Liver (tissue), 9 donors: ENCODE measurements around the gene SUGP2. TPM values are rescaled to one million over a fixed set of nuclear protein-coding genes. Genes with fewer than 3 reads are reported as not detected.

ENCODE experiments used
- DNase-seq: peaks from one replicate; pipeline ENCODE4 v3.0.0-alpha.2; 2017; ENCODE audit warnings: low spot score
- H3K27ac ChIP-seq, 2 donors: one replicate each; pipeline ENCODE4 v1.7.0; 2013; ENCODE audit warnings: inconsistent platforms in 2 of 2, low read length in 2 of 2, control low read depth in 1 of 2, low read depth in 1 of 2, mild to moderate bottlenecking in 1 of 2
- H3K27me3 ChIP-seq, 4 donors: one replicate each; pipeline versions ENCODE4 v1.6.1 to v1.7.0; 2013; ENCODE audit warnings: low read length in 3 of 4, inconsistent platforms in 1 of 4, mild to moderate bottlenecking in 1 of 4, moderate library complexity in 1 of 4; ENCODE audit not compliant: control insufficient read depth in 4 of 4, insufficient read depth in 4 of 4
- H3K36me3 ChIP-seq, 4 donors: one replicate each; pipeline versions ENCODE4 v1.6.1 to v1.7.0; 2013; ENCODE audit warnings: low read length in 3 of 4, mild to moderate bottlenecking in 3 of 4, low read depth in 1 of 4, moderate library complexity in 1 of 4; ENCODE audit not compliant: control insufficient read depth in 4 of 4, insufficient read depth in 3 of 4
- H3K4me1 ChIP-seq, 4 donors: one replicate each; pipeline versions ENCODE4 v1.6.1 to v1.7.0; 2013; ENCODE audit warnings: low read length in 3 of 4, mild to moderate bottlenecking in 3 of 4, moderate library complexity in 1 of 4; ENCODE audit not compliant: control insufficient read depth in 4 of 4, insufficient read depth in 4 of 4
- H3K4me3 ChIP-seq, 3 donors: one replicate each; pipeline versions ENCODE4 v1.6.1 to v1.7.0; 2013; ENCODE audit warnings: low read length in 3 of 3, control low read depth in 1 of 3, low read depth in 1 of 3, mild to moderate bottlenecking in 1 of 3
- H3K9ac ChIP-seq, 2 donors: one replicate each; pipeline ENCODE4 v1.7.0; 2013; ENCODE audit warnings: low read length in 2 of 2, mild to moderate bottlenecking in 2 of 2, moderate library complexity in 2 of 2, control low read depth in 1 of 2, low read depth in 1 of 2
- H3K9me3 ChIP-seq, 4 donors: one replicate each; pipeline versions ENCODE4 v1.6.1 to v1.7.0; 2013; ENCODE audit warnings: low read length in 3 of 4; ENCODE audit not compliant: control insufficient read depth in 4 of 4
- ATF3 ChIP-seq: IDR thresholded peaks from 2 replicates; pipeline ENCODE4 v1.6.1; 2016; ENCODE audit warnings: antibody characterized with exemption
- EGR1 ChIP-seq, 2 donors: IDR thresholded peaks; 2 replicates each; pipeline ENCODE4 v1.6.1; 2016 to 2018; ENCODE audit warnings: antibody characterized with exemption in 2 of 2, low read depth in 2 of 2
- FOXA1 ChIP-seq: IDR thresholded peaks from 2 replicates; pipeline ENCODE4 v1.6.1; 2016; ENCODE audit warnings: antibody characterized with exemption
- FOXA2 ChIP-seq: IDR thresholded peaks from 2 replicates; pipeline ENCODE4 v1.6.1; 2016; ENCODE audit warnings: antibody characterized with exemption
- GABPA ChIP-seq, 2 donors: IDR thresholded peaks in 1 of 2; conservative IDR thresholded peaks in 1 of 2; 2 replicates each; pipeline ENCODE4 v1.6.1; 2016; ENCODE audit warnings: antibody characterized with exemption in 2 of 2, mild to moderate bottlenecking in 1 of 2, moderate library complexity in 1 of 2
- HNF4A ChIP-seq, 2 donors: conservative IDR thresholded peaks; 2 replicates each; pipeline ENCODE4 v1.6.1; 2016; ENCODE audit warnings: antibody characterized with exemption in 2 of 2, mild to moderate bottlenecking in 2 of 2
- HNF4G ChIP-seq: IDR thresholded peaks from 2 replicates; pipeline ENCODE4 v1.6.1; 2016; ENCODE audit warnings: antibody characterized with exemption
- JUND ChIP-seq, 2 donors: IDR thresholded peaks; 2 replicates each; pipeline ENCODE4 v1.6.1; 2016; ENCODE audit warnings: antibody characterized with exemption in 2 of 2
- NR2F2 ChIP-seq: IDR thresholded peaks from 2 replicates; pipeline ENCODE4 v1.6.1; 2016; ENCODE audit warnings: antibody characterized with exemption
- RAD21 ChIP-seq, 2 donors: IDR thresholded peaks; 2 replicates each; pipeline ENCODE4 v1.6.1; 2016; ENCODE audit warnings: antibody characterized with exemption in 2 of 2, mild to moderate bottlenecking in 2 of 2
- RXRA ChIP-seq, 2 donors: IDR thresholded peaks; 2 replicates each; pipeline ENCODE4 v1.6.1; 2017 to 2018; ENCODE audit warnings: antibody characterized with exemption in 2 of 2, mild to moderate bottlenecking in 1 of 2
- SP1 ChIP-seq: IDR thresholded peaks from 2 replicates; pipeline ENCODE4 v1.6.1; 2018; ENCODE audit warnings: antibody characterized with exemption, mild to moderate bottlenecking
- TAF1 ChIP-seq: conservative IDR thresholded peaks from 2 replicates; pipeline ENCODE4 v1.6.1; 2016; ENCODE audit warnings: antibody characterized with exemption, mild to moderate bottlenecking
- YY1 ChIP-seq: IDR thresholded peaks from 2 replicates; pipeline ENCODE4 v1.6.1; 2016; ENCODE audit warnings: antibody characterized with exemption, mild to moderate bottlenecking
- WGBS: extraction: QIAGEN DNeasy Blood & Tissue Kit; methylation state at CpG from one replicate; pipeline ENCODE4 v1.1.7; 2013; 5-methylcytosine and 5-hydroxymethylcytosine counted together
- polyA plus RNA-seq, 2 donors: library from polyadenylated mRNA; stranded (reverse) in 1 of 2; unstranded in 1 of 2; fragments of 200-250 nt in 1 of 2; fragments of >200 nt in 1 of 2; fragmentation: Nextera tagmentation in 1 of 2; extraction: Ambion mirVana in 1 of 2; gene quantifications; one replicate each; pipeline versions ENCODE4 v1.2.1 to v1.2.3, GENCODE V29; 2013 to 2015
- total RNA-seq, 2 donors: library from RNA; depleted of rRNA; stranded (reverse); fragments of >200 nt; gene quantifications; one replicate each; pipeline ENCODE4 v1.2.3, GENCODE V29; 2014
- TF ChIP-seq, protein P1 (sequence below): IDR thresholded peaks from 2 replicates; pipeline ENCODE4 v1.6.1; 2016; ENCODE audit warnings: antibody characterized with exemption
- TF ChIP-seq, protein P2 (sequence below): IDR thresholded peaks from 2 replicates; pipeline ENCODE4 v1.6.1; 2016; ENCODE audit warnings: antibody characterized with exemption
- TF ChIP-seq, protein P3 (sequence below): IDR thresholded peaks from 2 replicates; pipeline ENCODE4 v1.6.1; 2016; ENCODE audit warnings: antibody characterized with exemption, mild to moderate bottlenecking
- TF ChIP-seq, protein P4 (sequence below): fragments of 150-350 bp; IDR thresholded peaks from 2 replicates; pipeline ENCODE4 v1.5.1; 2017; ENCODE audit warnings: improper control_type of control experiment, low read depth, low read length; ENCODE audit not compliant: missing input control
- donor health status: healthy.
- donor health status: healthy.
- donor health status: healthy.
- donor health status: healthy.
- donor health status: healthy.

The SUGP2 gene
- total and polyA plus RNA-seq, 4 donors, result 9.6 to 29.0 (median 19.2) TPM

DNA sequence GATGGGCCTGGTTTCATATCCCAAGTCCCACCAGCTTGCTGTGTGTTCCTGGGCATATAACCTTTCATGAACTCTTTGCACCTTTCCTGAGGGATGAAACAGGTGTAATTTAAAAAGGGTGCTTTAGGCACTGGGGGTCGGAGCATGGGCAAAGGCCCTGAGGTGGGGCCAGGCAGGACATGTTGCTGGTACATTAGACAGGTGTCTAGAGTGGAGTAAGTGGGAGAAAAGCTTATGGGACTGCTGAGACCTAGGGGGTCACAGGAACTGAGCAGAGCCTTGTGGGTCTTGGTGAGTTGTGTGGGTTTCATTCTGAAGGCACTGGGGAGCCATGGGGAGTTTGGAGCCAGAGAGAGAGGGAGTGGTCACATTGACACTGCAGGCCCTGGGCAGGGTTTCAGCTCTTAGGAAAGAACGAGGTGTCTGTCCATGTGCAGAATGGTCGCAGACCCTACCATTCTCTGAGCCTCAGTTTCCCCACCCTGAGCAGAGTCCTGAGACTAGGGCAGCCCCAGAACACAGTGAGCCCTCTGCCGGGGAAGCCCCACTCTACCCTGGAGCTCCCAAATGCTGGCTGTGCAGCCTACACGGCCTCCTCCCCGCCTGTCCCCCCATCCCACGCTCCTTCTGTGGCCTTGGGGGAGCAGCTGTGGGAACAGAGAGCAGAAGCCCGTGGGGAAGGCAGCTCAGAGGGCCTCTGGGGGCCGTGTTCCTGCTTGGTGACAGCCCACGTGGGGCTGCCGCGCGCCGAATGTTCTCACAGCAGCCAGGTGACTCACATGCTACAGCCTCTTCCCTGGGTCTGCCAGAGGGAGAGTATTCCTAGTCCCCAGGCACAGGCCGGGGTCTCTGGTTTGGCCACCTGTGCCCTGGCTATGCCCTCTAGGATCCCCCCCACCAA, 85.0 kb downstream of the SUGP2 start:
- H3K36me3 ChIP-seq, result no peaks in the 10 kb centered on the region
- no peaks in the 10 kb centered on the region for H3K4me1 ChIP-seq
- H3K27me3 ChIP-seq, result no peaks in the 10 kb centered on the region
- TF ChIP-seq TAF1 (no peak), FOXA2 (no peak), NR2F2 (no peak), RXRA (IDR thresholded peaks at IDR 0.05) (no peak), ATF3 (no peak)
- H3K9ac ChIP-seq, result no peak overlapping the region
- H3K27ac ChIP-seq, result no peak overlapping the region
- H3K4me3 ChIP-seq, result no peak overlapping the region
- 83% methylated on average over 15 of the region's 15 CpGs for WGBS
- H3K9me3 ChIP-seq, result no peaks in the 10 kb centered on the region
- DNase-seq, result no peak

GRCh38 chr19:18946918-18947317, 86.4 kb downstream of the SUGP2 start:
- no peak for DNase-seq
- Histone ChIP-seq H3K4me3 (no peak overlapping the region), H3K4me1 (no peaks in the 10 kb centered on the region), H3K36me3 (no peaks in the 10 kb centered on the region), H3K9me3 (no peaks in the 10 kb centered on the region), H3K27me3 (no peaks in the 10 kb centered on the region), H3K27ac (no peak overlapping the region), H3K9ac (no peak overlapping the region)
- 83% methylated on average over 14 of the region's 14 CpGs for WGBS
- TF ChIP-seq FOXA1, result no peak
- TF ChIP-seq NR2F2, result no peak
- TF ChIP-seq HNF4A (conservative IDR thresholded peaks at IDR 0.05), result no peak
- TF ChIP-seq SP1, result no peak
- TF ChIP-seq, protein P1, sequence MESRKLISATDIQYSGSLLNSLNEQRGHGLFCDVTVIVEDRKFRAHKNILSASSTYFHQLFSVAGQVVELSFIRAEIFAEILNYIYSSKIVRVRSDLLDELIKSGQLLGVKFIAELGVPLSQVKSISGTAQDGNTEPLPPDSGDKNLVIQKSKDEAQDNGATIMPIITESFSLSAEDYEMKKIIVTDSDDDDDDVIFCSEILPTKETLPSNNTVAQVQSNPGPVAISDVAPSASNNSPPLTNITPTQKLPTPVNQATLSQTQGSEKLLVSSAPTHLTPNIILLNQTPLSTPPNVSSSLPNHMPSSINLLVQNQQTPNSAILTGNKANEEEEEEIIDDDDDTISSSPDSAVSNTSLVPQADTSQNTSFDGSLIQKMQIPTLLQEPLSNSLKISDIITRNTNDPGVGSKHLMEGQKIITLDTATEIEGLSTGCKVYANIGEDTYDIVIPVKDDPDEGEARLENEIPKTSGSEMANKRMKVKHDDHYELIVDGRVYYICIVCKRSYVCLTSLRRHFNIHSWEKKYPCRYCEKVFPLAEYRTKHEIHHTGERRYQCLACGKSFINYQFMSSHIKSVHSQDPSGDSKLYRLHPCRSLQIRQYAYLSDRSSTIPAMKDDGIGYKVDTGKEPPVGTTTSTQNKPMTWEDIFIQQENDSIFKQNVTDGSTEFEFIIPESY, result no peak
- TF ChIP-seq, protein P2, sequence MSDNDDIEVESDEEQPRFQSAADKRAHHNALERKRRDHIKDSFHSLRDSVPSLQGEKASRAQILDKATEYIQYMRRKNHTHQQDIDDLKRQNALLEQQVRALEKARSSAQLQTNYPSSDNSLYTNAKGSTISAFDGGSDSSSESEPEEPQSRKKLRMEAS, result no peak
- TF ChIP-seq JUND (IDR thresholded peaks at IDR 0.05), result no peak
- TF ChIP-seq GABPA (IDR thresholded peaks at IDR 0.05 in 1 of 2, conservative IDR thresholded peaks at IDR 0.05 in 1 of 2), result no peak
- no peak for TF ChIP-seq RAD21 (IDR thresholded peaks at IDR 0.05)
- no peak for TF ChIP-seq EGR1 (IDR thresholded peaks at IDR 0.05; ENCODE audit: low read depth in 2 of 2)
- no peak for TF ChIP-seq TAF1
- no peak for TF ChIP-seq HNF4G
- TF ChIP-seq, protein P3, sequence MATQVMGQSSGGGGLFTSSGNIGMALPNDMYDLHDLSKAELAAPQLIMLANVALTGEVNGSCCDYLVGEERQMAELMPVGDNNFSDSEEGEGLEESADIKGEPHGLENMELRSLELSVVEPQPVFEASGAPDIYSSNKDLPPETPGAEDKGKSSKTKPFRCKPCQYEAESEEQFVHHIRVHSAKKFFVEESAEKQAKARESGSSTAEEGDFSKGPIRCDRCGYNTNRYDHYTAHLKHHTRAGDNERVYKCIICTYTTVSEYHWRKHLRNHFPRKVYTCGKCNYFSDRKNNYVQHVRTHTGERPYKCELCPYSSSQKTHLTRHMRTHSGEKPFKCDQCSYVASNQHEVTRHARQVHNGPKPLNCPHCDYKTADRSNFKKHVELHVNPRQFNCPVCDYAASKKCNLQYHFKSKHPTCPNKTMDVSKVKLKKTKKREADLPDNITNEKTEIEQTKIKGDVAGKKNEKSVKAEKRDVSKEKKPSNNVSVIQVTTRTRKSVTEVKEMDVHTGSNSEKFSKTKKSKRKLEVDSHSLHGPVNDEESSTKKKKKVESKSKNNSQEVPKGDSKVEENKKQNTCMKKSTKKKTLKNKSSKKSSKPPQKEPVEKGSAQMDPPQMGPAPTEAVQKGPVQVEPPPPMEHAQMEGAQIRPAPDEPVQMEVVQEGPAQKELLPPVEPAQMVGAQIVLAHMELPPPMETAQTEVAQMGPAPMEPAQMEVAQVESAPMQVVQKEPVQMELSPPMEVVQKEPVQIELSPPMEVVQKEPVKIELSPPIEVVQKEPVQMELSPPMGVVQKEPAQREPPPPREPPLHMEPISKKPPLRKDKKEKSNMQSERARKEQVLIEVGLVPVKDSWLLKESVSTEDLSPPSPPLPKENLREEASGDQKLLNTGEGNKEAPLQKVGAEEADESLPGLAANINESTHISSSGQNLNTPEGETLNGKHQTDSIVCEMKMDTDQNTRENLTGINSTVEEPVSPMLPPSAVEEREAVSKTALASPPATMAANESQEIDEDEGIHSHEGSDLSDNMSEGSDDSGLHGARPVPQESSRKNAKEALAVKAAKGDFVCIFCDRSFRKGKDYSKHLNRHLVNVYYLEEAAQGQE, result no peak
- TF ChIP-seq, protein P4, sequence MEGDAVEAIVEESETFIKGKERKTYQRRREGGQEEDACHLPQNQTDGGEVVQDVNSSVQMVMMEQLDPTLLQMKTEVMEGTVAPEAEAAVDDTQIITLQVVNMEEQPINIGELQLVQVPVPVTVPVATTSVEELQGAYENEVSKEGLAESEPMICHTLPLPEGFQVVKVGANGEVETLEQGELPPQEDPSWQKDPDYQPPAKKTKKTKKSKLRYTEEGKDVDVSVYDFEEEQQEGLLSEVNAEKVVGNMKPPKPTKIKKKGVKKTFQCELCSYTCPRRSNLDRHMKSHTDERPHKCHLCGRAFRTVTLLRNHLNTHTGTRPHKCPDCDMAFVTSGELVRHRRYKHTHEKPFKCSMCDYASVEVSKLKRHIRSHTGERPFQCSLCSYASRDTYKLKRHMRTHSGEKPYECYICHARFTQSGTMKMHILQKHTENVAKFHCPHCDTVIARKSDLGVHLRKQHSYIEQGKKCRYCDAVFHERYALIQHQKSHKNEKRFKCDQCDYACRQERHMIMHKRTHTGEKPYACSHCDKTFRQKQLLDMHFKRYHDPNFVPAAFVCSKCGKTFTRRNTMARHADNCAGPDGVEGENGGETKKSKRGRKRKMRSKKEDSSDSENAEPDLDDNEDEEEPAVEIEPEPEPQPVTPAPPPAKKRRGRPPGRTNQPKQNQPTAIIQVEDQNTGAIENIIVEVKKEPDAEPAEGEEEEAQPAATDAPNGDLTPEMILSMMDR, result no peak
- no peak for TF ChIP-seq RXRA (IDR thresholded peaks at IDR 0.05)
- TF ChIP-seq ATF3, result no peak
- no peak for TF ChIP-seq FOXA2
- no peak for TF ChIP-seq YY1
